AG04450 (cell line): ENCODE results near the gene PRPF8. TPM values are rescaled to one million over a fixed set of nuclear protein-coding genes. Genes with fewer than 3 reads are reported as not detected.
"Not testable (repeated sequence)": the region's sequence is repeated elsewhere in the genome, so short reads cannot be mapped to it uniquely, and the experiment has no call there.

Experiments
- CTCF ChIA-PET: fragments of 300-600, 350-600 bp; formaldehyde crosslinking; extraction: SDS; loops from one replicate; lab custom pipeline; 2022; ENCODE audit warnings: antibody characterized with exemption, inconsistent platforms; lab: Charles Lee
- POLR2A ChIA-PET: fragments of 350-600 bp; formaldehyde crosslinking; extraction: SDS; loops from one replicate; lab custom pipeline; 2021; ENCODE audit warnings: antibody characterized with exemption, inconsistent platforms; lab: Yijun Ruan, JAX
- DNase-seq: peaks from one replicate; pipeline ENCODE4 v3.0.0-alpha.2; 2011; ENCODE audit warnings: low read depth, low spot score
- H3K27ac ChIP-seq: one replicate; pipeline ENCODE4 v1.5.1; 2012; ENCODE audit warnings: low read depth, low read length, control low read depth
- H3K27me3 ChIP-seq: one replicate; pipeline ENCODE4 v1.6.0; 2012; ENCODE audit warnings: low read length; ENCODE audit not compliant: control insufficient read depth, insufficient read depth
- H3K4me3 ChIP-seq: 2 replicates; pipeline ENCODE4 v1.5.1; 2011; ENCODE audit warnings: mild to moderate bottlenecking, low read depth, low read length, control low read depth
- H3K9me3 ChIP-seq: 2 replicates; pipeline ENCODE4 v1.5.1; 2012; ENCODE audit warnings: low read length; ENCODE audit not compliant: control insufficient read depth, insufficient read depth
- polyA plus RNA-seq: library from polyadenylated mRNA; depleted of rRNA; stranded (reverse); fragments of >200 nt; gene quantifications from 2 replicates; pipeline ENCODE4 v1.2.3, GENCODE V29; 2011
- TF ChIP-seq, protein P1 (sequence below): IDR thresholded peaks from 2 replicates; pipeline ENCODE4 v1.5.1; 2011; ENCODE audit warnings: low read depth, low read length, control low read depth, inconsistent platforms

The PRPF8 gene
- polyA plus RNA-seq, 1 experiment: 126 TPM

DNA sequence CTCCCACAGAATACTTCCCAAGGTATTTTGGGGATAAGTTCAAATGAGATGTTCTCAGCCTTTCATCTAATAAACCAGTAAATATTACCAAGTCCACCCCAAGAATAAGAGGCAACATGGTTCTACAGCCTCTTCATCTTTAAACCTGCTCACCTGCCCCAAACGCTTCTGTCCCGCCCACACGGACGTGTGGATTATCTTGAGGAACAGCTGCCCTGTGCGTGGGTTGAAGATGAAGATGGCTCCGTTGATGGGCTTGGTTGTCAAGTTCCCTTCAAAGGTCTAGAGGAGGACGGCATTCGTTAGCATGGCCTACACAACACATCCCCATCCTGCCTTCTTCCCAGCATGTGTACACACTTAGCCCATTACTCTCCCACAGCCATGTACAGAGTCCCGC, 26.6 kb downstream of the PRPF8 start:
- CTCF ChIA-PET: interaction anchor here (1.0 to 1.7 kb wide), 2 partner anchors 10 kb away, joined by 4 to 5 read pairs; no protein-coding TSS in a partner anchor
- Histone ChIP-seq H3K27ac (no peak overlapping the region), H3K27me3 (no peaks in the 10 kb centered on the region), H3K4me3 (no peak overlapping the region), H3K9me3 (no peaks in the 10 kb centered on the region)
- POLR2A ChIA-PET: interaction anchor here (1.4 kb wide), 1 partner anchor 59 kb away, joined by 3 read pairs; no protein-coding TSS in a partner anchor
- no peak for DNase-seq
- TF ChIP-seq, protein P1, sequence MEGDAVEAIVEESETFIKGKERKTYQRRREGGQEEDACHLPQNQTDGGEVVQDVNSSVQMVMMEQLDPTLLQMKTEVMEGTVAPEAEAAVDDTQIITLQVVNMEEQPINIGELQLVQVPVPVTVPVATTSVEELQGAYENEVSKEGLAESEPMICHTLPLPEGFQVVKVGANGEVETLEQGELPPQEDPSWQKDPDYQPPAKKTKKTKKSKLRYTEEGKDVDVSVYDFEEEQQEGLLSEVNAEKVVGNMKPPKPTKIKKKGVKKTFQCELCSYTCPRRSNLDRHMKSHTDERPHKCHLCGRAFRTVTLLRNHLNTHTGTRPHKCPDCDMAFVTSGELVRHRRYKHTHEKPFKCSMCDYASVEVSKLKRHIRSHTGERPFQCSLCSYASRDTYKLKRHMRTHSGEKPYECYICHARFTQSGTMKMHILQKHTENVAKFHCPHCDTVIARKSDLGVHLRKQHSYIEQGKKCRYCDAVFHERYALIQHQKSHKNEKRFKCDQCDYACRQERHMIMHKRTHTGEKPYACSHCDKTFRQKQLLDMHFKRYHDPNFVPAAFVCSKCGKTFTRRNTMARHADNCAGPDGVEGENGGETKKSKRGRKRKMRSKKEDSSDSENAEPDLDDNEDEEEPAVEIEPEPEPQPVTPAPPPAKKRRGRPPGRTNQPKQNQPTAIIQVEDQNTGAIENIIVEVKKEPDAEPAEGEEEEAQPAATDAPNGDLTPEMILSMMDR: no peak

DNA sequence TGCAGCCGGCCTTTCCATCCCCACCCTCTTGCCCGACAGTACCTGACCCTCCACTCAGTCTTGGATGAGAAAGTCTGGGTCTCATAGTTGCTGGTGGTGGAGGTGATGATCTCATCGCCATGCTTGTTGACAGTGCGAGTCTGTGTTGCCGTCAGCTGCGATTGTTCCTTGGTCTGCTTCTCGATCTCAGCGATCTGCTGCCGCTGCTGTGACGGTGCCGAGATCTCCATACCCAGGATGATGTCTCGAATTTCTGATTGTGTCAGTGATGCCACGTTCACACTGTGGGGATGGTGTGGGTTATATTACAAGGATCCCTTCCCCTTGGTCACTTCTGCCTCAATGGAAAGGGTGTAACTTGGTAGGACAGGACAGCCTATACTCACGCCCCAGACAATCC, 30.9 kb downstream of the PRPF8 start:
- DNase-seq: no peak
- TF ChIP-seq, protein P1: no peak
- Histone ChIP-seq H3K27ac (no peak overlapping the region), H3K9me3 (no peaks in the 10 kb centered on the region), H3K4me3 (no peak overlapping the region), H3K27me3 (no peaks in the 10 kb centered on the region)
- ChIA-PET CTCF (no interaction called here), POLR2A (no interaction called here)

DNA sequence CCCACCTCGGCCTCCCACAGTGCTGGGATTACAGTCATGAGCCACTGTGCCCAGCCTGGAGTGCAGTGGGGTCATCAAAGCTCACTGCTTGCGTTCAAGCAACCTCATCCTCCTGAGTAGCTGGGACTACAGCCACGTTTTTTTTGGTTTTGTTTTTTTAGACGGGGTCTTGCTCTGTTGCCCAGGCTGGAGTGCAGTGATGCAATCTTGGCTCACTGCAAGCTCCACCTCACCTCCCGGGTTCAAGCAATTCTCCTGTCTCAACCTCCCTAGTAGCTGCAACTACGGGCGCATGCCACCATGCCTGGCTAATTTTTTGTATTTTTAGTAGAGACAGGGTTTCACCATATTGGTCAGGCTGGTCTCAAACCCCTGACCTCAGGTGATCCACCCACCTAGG, 31.9 kb downstream of the PRPF8 start:
- DNase-seq, H3K27me3 ChIP-seq, H3K9me3 ChIP-seq, H3K27ac ChIP-seq, H3K4me3 ChIP-seq: not testable (repeated sequence)
- ChIA-PET CTCF (interaction anchor here (0.7 kb wide), 1 partner anchor 131 kb away, joined by 4 read pairs; no protein-coding TSS in a partner anchor), POLR2A (interaction anchor here (0.6 to 4.5 kb wide), 2 partner anchors 39 to 62 kb away, joined by 9 to 48 read pairs; no protein-coding TSS in a partner anchor)

DNA sequence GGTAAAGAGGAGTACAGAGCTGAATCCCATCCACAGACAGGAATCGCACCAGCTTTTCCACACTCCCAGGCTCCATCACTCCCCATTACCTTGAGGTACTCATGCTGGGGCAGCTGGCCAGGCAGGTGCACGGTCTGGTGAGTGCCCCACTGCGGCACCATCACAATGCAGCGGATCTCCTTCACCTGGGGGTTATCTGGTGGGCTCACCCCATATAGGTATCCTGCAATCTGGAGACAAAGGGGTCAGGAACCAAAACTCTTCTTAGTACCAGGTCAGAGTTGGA, 33.2 kb downstream of the PRPF8 start:
- DNase-seq: no peak
- POLR2A ChIA-PET: interaction anchor here (1.0 to 4.5 kb wide), 2 partner anchors 18 to 64 kb away, joined by 4 to 48 read pairs; no protein-coding TSS in a partner anchor
- CTCF ChIA-PET: interaction anchor here (1.0 to 1.2 kb wide), 2 partner anchors 77 to 132 kb away, joined by 4 to 5 read pairs; no protein-coding TSS in a partner anchor

DNA sequence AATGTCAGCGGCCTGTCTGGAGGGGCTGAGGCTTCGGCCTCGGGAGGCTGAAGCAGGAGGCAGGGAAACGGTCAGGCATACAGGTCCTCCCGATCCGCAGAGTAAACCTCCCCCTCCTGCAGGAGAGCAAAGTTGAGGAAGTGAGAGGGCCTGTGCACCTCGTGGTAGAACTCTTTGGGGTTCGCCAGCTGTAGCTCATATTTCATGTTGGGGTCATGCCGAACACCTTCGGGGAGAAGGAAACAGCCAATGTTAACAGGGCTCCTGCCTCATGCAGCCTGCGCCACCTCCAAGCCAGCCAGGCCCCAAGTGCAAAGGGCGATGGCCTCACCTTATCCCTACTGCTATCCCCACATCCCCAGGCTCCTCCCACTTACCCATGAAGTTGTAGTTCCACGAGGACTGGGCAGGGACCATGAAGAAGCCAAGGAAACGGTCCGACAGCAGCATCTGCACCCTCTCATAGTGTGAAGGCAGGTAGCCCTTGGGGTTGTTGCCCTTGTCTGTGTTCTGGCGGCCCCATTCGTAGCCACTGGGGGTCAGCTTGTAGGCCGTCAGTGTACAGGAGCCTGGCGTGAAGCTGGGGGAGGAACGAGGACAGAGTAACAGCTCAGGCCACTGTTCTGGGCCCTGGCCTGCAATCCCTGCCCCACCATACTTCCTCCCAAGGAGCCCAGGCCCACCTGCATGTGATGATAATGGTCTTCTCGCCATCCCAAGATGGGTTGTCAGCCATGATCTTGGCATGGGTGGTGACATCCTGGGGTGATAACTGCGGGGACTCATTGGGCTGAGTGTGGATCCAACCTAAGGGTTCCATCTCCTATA, 33.7 kb downstream of the PRPF8 start:
- no peaks in the 10 kb centered on the region for H3K9me3 ChIP-seq
- H3K27me3 ChIP-seq: no peaks in the 10 kb centered on the region
- H3K4me3 ChIP-seq: no peak overlapping the region
- H3K27ac ChIP-seq: peak overlapping the region; percentile 31
- ChIA-PET CTCF (interaction anchor here (1.0 to 1.2 kb wide), 2 partner anchors 77 to 133 kb away, joined by 4 to 5 read pairs; no protein-coding TSS in a partner anchor), POLR2A (interaction anchor here (0.6 to 4.5 kb wide), 4 partner anchors 18 to 132 kb away, joined by 3 to 48 read pairs (median 14); no protein-coding TSS in a partner anchor)
- TF ChIP-seq, protein P1: no peak
- DNase-seq: no peak

More for the DNA sequence above, 33.2 kb downstream of the PRPF8 start:
- TF ChIP-seq, protein P1: no peak
- Histone ChIP-seq H3K9me3 (no peaks in the 10 kb centered on the region), H3K27ac (peak overlapping the region; percentile 25), H3K27me3 (no peaks in the 10 kb centered on the region), H3K4me3 (no peak overlapping the region)
